ENCODE data around the gene TNFRSF13B. TPM values are rescaled to one million over a fixed set of nuclear protein-coding genes. Genes with fewer than 3 reads are reported as not detected.

The TNFRSF13B gene
- total and polyA plus RNA-seq, 2 experiments from 2014 or later: 0.24 TPM; not detected in 1

DNA sequence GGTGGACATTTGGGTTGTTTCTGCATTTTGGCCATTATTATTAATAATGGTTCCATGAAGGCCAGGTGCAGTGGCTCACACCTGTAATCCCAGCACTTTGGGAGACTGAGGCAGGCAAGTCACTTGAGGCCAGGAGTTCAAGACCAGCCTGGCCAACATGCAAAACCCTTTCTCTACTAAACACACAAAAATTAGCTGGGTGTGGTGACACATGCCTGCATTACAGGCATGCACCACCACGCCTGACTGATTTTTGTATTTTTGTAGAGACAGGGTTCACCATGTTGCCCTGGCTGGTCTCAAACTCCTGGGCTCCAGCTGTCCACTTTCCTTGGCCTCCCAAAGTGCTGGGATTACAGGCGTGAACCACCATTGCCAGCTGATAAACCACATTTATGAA lies 58.5 kb downstream of the TNFRSF13B start:
- Histone ChIP-seq H3K27me3 (ENCODE audit: insufficient read depth) (no peaks in the 10 kb centered on the region), H3K79me2 (replicated peaks; ENCODE audit: insufficient read depth) (no peaks in the 10 kb centered on the region)
- H3K27me3 Mint-ChIP-seq (ENCODE audit: insufficient read depth, low read depth, poor library complexity): no peaks in the 10 kb centered on the region

More for the DNA sequence above, 58.5 kb downstream of the TNFRSF13B start:
- no peak for TF ChIP-seq NANOG (IDR thresholded peaks at IDR 0.05; ENCODE audit: borderline replicate concordance)
- TF ChIP-seq, protein P1, sequence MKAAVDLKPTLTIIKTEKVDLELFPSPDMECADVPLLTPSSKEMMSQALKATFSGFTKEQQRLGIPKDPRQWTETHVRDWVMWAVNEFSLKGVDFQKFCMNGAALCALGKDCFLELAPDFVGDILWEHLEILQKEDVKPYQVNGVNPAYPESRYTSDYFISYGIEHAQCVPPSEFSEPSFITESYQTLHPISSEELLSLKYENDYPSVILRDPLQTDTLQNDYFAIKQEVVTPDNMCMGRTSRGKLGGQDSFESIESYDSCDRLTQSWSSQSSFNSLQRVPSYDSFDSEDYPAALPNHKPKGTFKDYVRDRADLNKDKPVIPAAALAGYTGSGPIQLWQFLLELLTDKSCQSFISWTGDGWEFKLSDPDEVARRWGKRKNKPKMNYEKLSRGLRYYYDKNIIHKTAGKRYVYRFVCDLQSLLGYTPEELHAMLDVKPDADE (IDR thresholded peaks at IDR 0.05): no peak
- TF ChIP-seq POLR2AphosphoS5 (IDR thresholded peaks at IDR 0.05; ENCODE audit: low read depth): no peak
- TF ChIP-seq ZNF114 (CRISPR knock-in tag; IDR thresholded peaks at IDR 0.05): no peak
- no peak for TF ChIP-seq JUNB (IDR thresholded peaks at IDR 0.05; ENCODE audit: unreplicated experiment)
- no peak for TF ChIP-seq EZH2 (IDR thresholded peaks at IDR 0.05; ENCODE audit: low read depth, unreplicated experiment)
- TF ChIP-seq CREB1 (CRISPR knock-in tag; IDR thresholded peaks at IDR 0.05; ENCODE audit: low read depth): no peak
- no peak for TF ChIP-seq EZH2phosphoT487 (IDR thresholded peaks at IDR 0.05; ENCODE audit: unreplicated experiment)
- TF ChIP-seq, protein P2, sequence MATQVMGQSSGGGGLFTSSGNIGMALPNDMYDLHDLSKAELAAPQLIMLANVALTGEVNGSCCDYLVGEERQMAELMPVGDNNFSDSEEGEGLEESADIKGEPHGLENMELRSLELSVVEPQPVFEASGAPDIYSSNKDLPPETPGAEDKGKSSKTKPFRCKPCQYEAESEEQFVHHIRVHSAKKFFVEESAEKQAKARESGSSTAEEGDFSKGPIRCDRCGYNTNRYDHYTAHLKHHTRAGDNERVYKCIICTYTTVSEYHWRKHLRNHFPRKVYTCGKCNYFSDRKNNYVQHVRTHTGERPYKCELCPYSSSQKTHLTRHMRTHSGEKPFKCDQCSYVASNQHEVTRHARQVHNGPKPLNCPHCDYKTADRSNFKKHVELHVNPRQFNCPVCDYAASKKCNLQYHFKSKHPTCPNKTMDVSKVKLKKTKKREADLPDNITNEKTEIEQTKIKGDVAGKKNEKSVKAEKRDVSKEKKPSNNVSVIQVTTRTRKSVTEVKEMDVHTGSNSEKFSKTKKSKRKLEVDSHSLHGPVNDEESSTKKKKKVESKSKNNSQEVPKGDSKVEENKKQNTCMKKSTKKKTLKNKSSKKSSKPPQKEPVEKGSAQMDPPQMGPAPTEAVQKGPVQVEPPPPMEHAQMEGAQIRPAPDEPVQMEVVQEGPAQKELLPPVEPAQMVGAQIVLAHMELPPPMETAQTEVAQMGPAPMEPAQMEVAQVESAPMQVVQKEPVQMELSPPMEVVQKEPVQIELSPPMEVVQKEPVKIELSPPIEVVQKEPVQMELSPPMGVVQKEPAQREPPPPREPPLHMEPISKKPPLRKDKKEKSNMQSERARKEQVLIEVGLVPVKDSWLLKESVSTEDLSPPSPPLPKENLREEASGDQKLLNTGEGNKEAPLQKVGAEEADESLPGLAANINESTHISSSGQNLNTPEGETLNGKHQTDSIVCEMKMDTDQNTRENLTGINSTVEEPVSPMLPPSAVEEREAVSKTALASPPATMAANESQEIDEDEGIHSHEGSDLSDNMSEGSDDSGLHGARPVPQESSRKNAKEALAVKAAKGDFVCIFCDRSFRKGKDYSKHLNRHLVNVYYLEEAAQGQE (IDR thresholded peaks at IDR 0.05; ENCODE audit: unreplicated experiment): no peak
- TF ChIP-seq, protein P3, sequence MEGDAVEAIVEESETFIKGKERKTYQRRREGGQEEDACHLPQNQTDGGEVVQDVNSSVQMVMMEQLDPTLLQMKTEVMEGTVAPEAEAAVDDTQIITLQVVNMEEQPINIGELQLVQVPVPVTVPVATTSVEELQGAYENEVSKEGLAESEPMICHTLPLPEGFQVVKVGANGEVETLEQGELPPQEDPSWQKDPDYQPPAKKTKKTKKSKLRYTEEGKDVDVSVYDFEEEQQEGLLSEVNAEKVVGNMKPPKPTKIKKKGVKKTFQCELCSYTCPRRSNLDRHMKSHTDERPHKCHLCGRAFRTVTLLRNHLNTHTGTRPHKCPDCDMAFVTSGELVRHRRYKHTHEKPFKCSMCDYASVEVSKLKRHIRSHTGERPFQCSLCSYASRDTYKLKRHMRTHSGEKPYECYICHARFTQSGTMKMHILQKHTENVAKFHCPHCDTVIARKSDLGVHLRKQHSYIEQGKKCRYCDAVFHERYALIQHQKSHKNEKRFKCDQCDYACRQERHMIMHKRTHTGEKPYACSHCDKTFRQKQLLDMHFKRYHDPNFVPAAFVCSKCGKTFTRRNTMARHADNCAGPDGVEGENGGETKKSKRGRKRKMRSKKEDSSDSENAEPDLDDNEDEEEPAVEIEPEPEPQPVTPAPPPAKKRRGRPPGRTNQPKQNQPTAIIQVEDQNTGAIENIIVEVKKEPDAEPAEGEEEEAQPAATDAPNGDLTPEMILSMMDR (conservative IDR thresholded peaks at IDR 0.05; ENCODE audit: low read depth in 2 of 2): no peak
- TF ChIP-seq, protein P4, sequence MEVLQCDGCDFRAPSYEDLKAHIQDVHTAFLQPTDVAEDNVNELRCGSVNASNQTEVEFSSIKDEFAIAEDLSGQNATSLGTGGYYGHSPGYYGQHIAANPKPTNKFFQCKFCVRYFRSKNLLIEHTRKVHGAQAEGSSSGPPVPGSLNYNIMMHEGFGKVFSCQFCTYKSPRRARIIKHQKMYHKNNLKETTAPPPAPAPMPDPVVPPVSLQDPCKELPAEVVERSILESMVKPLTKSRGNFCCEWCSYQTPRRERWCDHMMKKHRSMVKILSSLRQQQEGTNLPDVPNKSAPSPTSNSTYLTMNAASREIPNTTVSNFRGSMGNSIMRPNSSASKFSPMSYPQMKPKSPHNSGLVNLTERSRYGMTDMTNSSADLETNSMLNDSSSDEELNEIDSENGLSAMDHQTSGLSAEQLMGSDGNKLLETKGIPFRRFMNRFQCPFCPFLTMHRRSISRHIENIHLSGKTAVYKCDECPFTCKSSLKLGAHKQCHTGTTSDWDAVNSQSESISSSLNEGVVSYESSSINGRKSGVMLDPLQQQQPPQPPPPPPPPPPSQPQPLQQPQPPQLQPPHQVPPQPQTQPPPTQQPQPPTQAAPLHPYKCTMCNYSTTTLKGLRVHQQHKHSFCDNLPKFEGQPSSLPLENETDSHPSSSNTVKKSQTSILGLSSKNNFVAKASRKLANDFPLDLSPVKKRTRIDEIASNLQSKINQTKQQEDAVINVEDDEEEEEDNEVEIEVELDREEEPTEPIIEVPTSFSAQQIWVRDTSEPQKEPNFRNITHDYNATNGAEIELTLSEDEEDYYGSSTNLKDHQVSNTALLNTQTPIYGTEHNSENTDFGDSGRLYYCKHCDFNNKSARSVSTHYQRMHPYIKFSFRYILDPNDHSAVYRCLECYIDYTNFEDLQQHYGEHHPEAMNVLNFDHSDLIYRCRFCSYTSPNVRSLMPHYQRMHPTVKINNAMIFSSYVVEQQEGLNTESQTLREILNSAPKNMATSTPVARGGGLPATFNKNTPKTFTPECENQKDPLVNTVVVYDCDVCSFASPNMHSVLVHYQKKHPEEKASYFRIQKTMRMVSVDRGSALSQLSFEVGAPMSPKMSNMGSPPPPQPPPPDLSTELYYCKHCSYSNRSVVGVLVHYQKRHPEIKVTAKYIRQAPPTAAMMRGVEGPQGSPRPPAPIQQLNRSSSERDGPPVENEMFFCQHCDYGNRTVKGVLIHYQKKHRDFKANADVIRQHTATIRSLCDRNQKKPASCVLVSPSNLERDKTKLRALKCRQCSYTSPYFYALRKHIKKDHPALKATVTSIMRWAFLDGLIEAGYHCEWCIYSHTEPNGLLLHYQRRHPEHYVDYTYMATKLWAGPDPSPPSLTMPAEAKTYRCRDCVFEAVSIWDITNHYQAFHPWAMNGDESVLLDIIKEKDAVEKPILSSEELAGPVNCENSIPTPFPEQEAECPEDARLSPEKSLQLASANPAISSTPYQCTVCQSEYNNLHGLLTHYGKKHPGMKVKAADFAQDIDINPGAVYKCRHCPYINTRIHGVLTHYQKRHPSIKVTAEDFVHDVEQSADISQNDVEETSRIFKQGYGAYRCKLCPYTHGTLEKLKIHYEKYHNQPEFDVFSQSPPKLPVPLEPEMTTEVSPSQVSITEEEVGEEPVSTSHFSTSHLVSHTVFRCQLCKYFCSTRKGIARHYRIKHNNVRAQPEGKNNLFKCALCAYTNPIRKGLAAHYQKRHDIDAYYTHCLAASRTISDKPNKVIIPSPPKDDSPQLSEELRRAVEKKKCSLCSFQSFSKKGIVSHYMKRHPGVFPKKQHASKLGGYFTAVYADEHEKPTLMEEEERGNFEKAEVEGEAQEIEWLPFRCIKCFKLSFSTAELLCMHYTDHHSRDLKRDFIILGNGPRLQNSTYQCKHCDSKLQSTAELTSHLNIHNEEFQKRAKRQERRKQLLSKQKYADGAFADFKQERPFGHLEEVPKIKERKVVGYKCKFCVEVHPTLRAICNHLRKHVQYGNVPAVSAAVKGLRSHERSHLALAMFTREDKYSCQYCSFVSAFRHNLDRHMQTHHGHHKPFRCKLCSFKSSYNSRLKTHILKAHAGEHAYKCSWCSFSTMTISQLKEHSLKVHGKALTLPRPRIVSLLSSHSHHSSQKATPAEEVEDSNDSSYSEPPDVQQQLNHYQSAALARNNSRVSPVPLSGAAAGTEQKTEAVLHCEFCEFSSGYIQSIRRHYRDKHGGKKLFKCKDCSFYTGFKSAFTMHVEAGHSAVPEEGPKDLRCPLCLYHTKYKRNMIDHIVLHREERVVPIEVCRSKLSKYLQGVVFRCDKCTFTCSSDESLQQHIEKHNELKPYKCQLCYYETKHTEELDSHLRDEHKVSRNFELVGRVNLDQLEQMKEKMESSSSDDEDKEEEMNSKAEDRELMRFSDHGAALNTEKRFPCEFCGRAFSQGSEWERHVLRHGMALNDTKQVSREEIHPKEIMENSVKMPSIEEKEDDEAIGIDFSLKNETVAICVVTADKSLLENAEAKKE (CRISPR knock-in tag; IDR thresholded peaks at IDR 0.05): no peak
- no peak for TF ChIP-seq STAT1 (IDR thresholded peaks at IDR 0.05; ENCODE audit: unreplicated experiment)
- TF ChIP-seq ZNF331 (CRISPR knock-in tag; IDR thresholded peaks at IDR 0.05; ENCODE audit: low read depth): no peak
- no peaks in the 10 kb centered on the region for H3K4me1 ChIP-seq (ENCODE audit: insufficient read depth)
- Mint-ChIP-seq H3K4me1 (peaks cover 8% of the 10 kb centered on the region), H3K4me3 (no peak overlapping the region), H3K36me3 (ENCODE audit: low read depth) (no peaks in the 10 kb centered on the region; the same call in 2 of the 3 replicates), H3K9me3 (no peaks in the 10 kb centered on the region; the same call in 2 of the 3 replicates), H3K27ac (no peak overlapping the region)
- H3K27ac ChIP-seq (ENCODE audit: low read depth): no peak overlapping the region
- no peaks in the 10 kb centered on the region for H3F3A ChIP-seq (replicated peaks; ENCODE audit: low read depth)
- no peak for DNase-seq (ENCODE audit: low spot score)
- no peak for ATAC-seq
- H3K36me3 ChIP-seq (ENCODE audit: insufficient read depth): no peaks in the 10 kb centered on the region
- no peak overlapping the region for H3K4me2 ChIP-seq
- H3K9me2 ChIP-seq (ENCODE audit: insufficient read depth): no peaks in the 10 kb centered on the region
- H3K4me3 ChIP-seq: no peak overlapping the region
- H2AFZ ChIP-seq: no peak overlapping the region
- no peaks in the 10 kb centered on the region for H4K20me1 ChIP-seq (replicated peaks; ENCODE audit: insufficient read depth)
